Activated CD8-positive, alpha-beta T cell treated with anti-CD3 and anti-CD28 coated beads for 36 hours (primary cell): ENCODE data around the gene C2orf80. TPM values are rescaled to one million over a fixed set of nuclear protein-coding genes. Genes with fewer than 3 reads are reported as not detected.

Experiments
- ATAC-seq: fragments of 200-7000 bp; cut with Tn5 transposase; one replicate; pipeline ENCODE4 v1.10.0; 2021; ENCODE audit warnings: mild to moderate bottlenecking, moderate library complexity
- CTCF ChIA-PET: fragments of 350-600 bp; sonication (Branson Sonifier 250); formaldehyde crosslinking; loops from one replicate; lab custom pipeline; 2021; ENCODE audit warnings: antibody characterized with exemption; lab: Charles Lee
- POLR2A ChIA-PET: fragments of 350-600 bp; sonication (Branson Sonifier 250); formaldehyde crosslinking; loops from one replicate; lab custom pipeline; 2021; ENCODE audit warnings: antibody characterized with exemption; lab: Charles Lee
- DNase-seq: peaks from one replicate; pipeline ENCODE4 v3.0.0-alpha.2; 2020
- H3K27ac Mint-ChIP-seq: one replicate; pipeline ENCODE4 v1.8.0; 2021; ENCODE audit warnings: mild to moderate bottlenecking, mixed read lengths
- H3K27me3 Mint-ChIP-seq: one replicate; pipeline ENCODE4 v1.8.0; 2021; ENCODE audit warnings: mixed read lengths
- H3K36me3 Mint-ChIP-seq: one replicate; pipeline ENCODE4 v1.8.0; 2021; ENCODE audit warnings: low read depth, mixed read lengths
- H3K4me1 Mint-ChIP-seq: one replicate; pipeline ENCODE4 v1.8.0; 2021; ENCODE audit warnings: low read depth, mixed read lengths
- H3K4me3 Mint-ChIP-seq: one replicate; pipeline ENCODE4 v1.8.0; 2021; ENCODE audit warnings: mild to moderate bottlenecking, moderate library complexity, mixed read lengths
- H3K9me3 Mint-ChIP-seq: one replicate; pipeline ENCODE4 v1.8.0; 2021; ENCODE audit warnings: mixed read lengths
- intact Hi-C: fragments of 100-400 bp; cut with micrococcal nuclease; formaldehyde crosslinking; loops from one replicate; pipeline ENCODE4 v1.10.0; 2022
- total RNA-seq, 2 experiments: library from RNA; stranded (reverse); gene quantifications; one replicate each; pipeline ENCODE4 v1.2.3, GENCODE V29; 2021
- TF ChIP-seq, protein P1 (sequence below): fragments of 200-600 bp; IDR thresholded peaks from one replicate; pipeline ENCODE4 v1.8.0; 2022; ENCODE audit warnings: antibody characterized with exemption, mild to moderate bottlenecking

Gene C2orf80
- total RNA-seq, 2 experiments from 2014 or later = not detected

GRCh38 chr2:208182835-208183234 is 7.0 kb downstream of the C2orf80 start:
- ChIA-PET POLR2A (no interaction called here), CTCF (no interaction called here)
- intact Hi-C loops = no loop called here
- Mint-ChIP-seq H3K27me3 (peaks cover 8% of the 10 kb centered on the region), H3K4me1 (no peaks in the 10 kb centered on the region), H3K27ac (no peak overlapping the region), H3K36me3 (no peaks in the 10 kb centered on the region), H3K4me3 (no peak overlapping the region), H3K9me3 (no peaks in the 10 kb centered on the region)
- TF ChIP-seq, protein P1, sequence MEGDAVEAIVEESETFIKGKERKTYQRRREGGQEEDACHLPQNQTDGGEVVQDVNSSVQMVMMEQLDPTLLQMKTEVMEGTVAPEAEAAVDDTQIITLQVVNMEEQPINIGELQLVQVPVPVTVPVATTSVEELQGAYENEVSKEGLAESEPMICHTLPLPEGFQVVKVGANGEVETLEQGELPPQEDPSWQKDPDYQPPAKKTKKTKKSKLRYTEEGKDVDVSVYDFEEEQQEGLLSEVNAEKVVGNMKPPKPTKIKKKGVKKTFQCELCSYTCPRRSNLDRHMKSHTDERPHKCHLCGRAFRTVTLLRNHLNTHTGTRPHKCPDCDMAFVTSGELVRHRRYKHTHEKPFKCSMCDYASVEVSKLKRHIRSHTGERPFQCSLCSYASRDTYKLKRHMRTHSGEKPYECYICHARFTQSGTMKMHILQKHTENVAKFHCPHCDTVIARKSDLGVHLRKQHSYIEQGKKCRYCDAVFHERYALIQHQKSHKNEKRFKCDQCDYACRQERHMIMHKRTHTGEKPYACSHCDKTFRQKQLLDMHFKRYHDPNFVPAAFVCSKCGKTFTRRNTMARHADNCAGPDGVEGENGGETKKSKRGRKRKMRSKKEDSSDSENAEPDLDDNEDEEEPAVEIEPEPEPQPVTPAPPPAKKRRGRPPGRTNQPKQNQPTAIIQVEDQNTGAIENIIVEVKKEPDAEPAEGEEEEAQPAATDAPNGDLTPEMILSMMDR = no peak
- ATAC-seq (no peak), DNase-seq (no peak)

- POLR2A ChIA-PET = no interaction called here
- ATAC-seq (no peak), DNase-seq (no peak)
- no peak overlapping the region for H3K4me3 Mint-ChIP-seq
- no peaks in the 10 kb centered on the region for H3K9me3 Mint-ChIP-seq
- intact Hi-C loops = loop anchor here (10.0 kb wide), 1 partner anchor 176 kb away; no protein-coding TSS in a partner anchor
- H3K36me3 Mint-ChIP-seq = no peaks in the 10 kb centered on the region
- H3K4me1 Mint-ChIP-seq = peaks cover 4% of the 10 kb centered on the region
- TF ChIP-seq, protein P1 = no peak
- H3K27me3 Mint-ChIP-seq = peaks cover 4% of the 10 kb centered on the region
- no peak overlapping the region for H3K27ac Mint-ChIP-seq
- CTCF ChIA-PET = interaction anchor here (1.5 kb wide), 1 partner anchor 76 kb away, joined by 3 read pairs; the partner anchor contains the start of gene IDH1
Measured at GRCh38 chr2:208179028-208179609, 10.7 kb downstream of the C2orf80 start.

DNA sequence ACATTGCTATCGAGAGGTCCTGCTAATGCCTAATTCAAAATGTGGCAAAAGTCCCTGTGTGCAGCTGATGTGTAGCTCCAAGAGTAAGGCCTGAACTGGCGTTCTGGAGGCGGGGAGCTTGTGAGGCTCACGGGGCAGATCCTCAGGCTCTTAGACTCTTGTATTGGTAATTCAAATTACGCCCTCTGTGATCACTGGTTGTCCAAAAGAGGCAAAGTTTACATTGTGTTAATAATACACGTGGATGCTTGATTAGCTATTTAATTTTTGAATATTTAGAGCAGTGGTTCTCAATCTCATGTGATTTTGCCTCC is 14.0 kb downstream of the C2orf80 start:
- Mint-ChIP-seq H3K36me3 (no peaks in the 10 kb centered on the region), H3K27me3 (peaks cover 5% of the 10 kb centered on the region), H3K4me1 (peaks cover 4% of the 10 kb centered on the region), H3K4me3 (no peak overlapping the region), H3K9me3 (no peaks in the 10 kb centered on the region), H3K27ac (no peak overlapping the region)
- ChIA-PET POLR2A (interaction anchor here (0.6 to 0.9 kb wide), 2 partner anchors 56 to 305 kb away, joined by 3 read pairs; no protein-coding TSS in a partner anchor), CTCF (interaction anchor here (0.7 to 4.5 kb wide), 39 partner anchors 9 to 518 kb away, joined by 3 to 62 read pairs (median 4); partner anchors contain the start of genes C2orf80 and IDH1)
- intact Hi-C loops = loop anchor here (2.0 to 10.0 kb wide), 2 partner anchors 79 to 179 kb away; partner anchors contain the start of gene IDH1
- ATAC-seq (no peak), DNase-seq (no peak)
- TF ChIP-seq, protein P1 = no peak

GRCh38 chr2:208175069-208175839 is 14.6 kb downstream of the C2orf80 start:
- ChIA-PET POLR2A (interaction anchor here (0.6 to 0.9 kb wide), 3 partner anchors 38 to 306 kb away, joined by 3 read pairs; no protein-coding TSS in a partner anchor), CTCF (interaction anchor here (0.7 to 4.5 kb wide), 45 partner anchors 10 to 518 kb away, joined by 3 to 62 read pairs (median 4); partner anchors contain the start of genes C2orf80 and IDH1)
- no peaks in the 10 kb centered on the region for H3K36me3 Mint-ChIP-seq
- no peak overlapping the region for H3K27ac Mint-ChIP-seq
- peak; percentile 100 for ATAC-seq
- H3K4me1 Mint-ChIP-seq = peaks cover 4% of the 10 kb centered on the region
- peaks cover 5% of the 10 kb centered on the region for H3K27me3 Mint-ChIP-seq
- intact Hi-C loops = loop anchor here (2.0 to 10.0 kb wide), 2 partner anchors 80 to 180 kb away; partner anchors contain the start of gene IDH1
- no peaks in the 10 kb centered on the region for H3K9me3 Mint-ChIP-seq
- TF ChIP-seq, protein P1 = peak; percentile 82
- H3K4me3 Mint-ChIP-seq = no peak overlapping the region
- peak; percentile 76 for DNase-seq
